ENCODE data around the gene ELOVL5.

ELOVL5 gene

DNA sequence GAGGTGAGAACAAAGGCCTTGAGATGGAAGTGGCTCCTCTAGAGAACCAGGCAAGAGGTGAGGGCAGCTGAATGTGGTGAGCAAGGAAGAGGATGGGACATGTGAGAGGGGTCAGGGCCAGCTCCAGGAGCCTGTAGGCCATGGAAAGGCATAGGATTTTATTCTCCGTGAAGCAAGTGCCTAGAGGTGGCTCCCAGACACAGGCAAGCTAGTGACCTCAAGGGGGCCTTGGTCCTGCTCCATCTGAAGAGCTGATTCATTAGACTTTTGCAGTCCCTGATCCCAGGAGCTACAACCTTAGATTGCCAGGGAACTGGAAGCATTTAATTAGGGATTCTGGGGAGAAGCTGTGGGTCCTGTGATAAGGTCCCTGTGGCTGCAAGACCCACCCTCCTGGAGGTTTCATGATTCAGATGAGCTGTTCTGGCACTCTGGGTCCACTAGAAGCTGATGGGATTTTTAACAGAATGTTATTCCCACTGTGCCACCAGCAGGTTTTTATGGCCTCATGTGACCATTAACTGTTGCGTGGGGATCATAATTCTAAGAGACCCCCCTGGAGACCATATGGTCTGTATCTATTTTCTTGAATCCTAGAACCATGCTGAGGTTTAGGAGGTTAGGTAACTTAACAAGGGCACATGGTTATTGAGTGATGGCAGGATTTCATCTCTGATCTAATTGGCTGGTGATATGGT lies 90.5 kb downstream of the ELOVL5 start:
- no peak for DNase-seq (ENCODE audit: extremely low read depth, low read depth)
- no peak overlapping the region for H3K4me3 ChIP-seq (replicated peaks; ENCODE audit: low read depth, low read length)
- TF ChIP-seq, protein P1, sequence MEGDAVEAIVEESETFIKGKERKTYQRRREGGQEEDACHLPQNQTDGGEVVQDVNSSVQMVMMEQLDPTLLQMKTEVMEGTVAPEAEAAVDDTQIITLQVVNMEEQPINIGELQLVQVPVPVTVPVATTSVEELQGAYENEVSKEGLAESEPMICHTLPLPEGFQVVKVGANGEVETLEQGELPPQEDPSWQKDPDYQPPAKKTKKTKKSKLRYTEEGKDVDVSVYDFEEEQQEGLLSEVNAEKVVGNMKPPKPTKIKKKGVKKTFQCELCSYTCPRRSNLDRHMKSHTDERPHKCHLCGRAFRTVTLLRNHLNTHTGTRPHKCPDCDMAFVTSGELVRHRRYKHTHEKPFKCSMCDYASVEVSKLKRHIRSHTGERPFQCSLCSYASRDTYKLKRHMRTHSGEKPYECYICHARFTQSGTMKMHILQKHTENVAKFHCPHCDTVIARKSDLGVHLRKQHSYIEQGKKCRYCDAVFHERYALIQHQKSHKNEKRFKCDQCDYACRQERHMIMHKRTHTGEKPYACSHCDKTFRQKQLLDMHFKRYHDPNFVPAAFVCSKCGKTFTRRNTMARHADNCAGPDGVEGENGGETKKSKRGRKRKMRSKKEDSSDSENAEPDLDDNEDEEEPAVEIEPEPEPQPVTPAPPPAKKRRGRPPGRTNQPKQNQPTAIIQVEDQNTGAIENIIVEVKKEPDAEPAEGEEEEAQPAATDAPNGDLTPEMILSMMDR (IDR thresholded peaks at IDR 0.05; ENCODE audit: low read depth, low read length, missing control alignments): no peak

DNA sequence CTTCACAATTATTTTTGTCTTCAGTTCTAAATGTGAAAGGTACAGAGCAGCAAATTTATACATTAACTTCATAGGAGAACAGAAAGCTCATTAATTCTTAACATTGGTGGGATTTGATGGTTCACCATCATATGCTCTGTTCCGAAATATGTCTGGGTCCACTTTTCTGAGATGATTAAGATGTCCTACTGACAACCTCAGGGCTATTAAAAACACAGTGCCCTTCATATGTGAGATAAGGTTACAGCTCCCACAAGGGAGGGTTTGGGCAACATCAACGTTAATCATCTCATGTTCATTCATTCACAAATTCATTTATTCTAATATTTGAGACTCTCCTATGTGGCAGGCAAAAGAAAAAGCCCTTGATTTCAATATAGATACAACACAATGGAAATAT lies 91.2 kb downstream of the ELOVL5 start:
- DNase-seq (ENCODE audit: extremely low read depth, low read depth): no peak
- TF ChIP-seq, protein P1 (IDR thresholded peaks at IDR 0.05; ENCODE audit: low read depth, low read length, missing control alignments): no peak
- H3K4me3 ChIP-seq (replicated peaks; ENCODE audit: low read depth, low read length): no peak overlapping the region

DNA sequence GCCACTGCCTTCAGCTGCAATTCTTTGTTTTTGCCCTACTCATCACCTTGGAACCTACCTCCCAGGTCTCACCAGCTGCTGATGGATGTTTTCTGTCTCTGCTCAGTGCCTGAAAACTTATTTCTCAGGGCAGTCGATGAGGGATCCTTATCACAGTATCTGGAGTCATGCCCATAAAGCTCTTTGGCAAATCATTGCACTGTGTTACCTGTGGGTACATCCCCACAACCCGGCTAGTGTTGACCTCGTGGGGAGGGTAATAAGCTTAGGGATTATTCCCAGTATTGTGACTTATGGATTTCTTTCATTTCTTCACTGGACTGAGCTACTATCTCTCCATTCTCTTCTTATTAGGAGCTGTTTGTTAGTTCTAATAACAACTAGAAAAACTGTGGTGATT lies 91.7 kb downstream of the ELOVL5 start:
- DNase-seq (ENCODE audit: extremely low read depth, low read depth): no peak
- H3K4me3 ChIP-seq (replicated peaks; ENCODE audit: low read depth, low read length): no peak overlapping the region
- TF ChIP-seq, protein P1 (IDR thresholded peaks at IDR 0.05; ENCODE audit: low read depth, low read length, missing control alignments): no peak

DNA sequence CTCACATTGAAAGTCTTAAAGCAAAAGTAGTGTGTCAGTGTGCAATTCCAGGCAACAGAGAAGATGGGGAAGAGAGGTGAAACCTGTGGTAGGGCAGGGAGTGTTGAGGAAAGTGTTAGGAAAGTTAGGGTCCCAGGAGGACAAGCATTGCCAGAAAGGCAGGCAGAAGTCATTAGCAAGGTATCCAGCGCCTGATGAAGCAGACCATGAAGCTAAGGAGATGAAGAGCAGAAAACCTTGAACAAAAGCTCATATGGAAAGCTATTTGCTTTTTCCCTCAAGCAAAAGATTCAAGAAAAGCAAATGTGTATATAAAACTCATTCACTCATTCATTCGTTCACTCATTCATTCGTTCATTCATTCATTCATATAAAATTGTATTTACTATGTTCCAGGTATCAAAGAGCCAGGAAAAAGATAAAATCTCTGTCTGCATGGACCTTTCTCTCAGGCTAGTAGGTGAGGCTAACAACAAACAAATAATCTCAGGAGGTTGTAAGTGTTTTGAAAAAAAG lies 96.5 kb downstream of the ELOVL5 start:
- H3K4me3 ChIP-seq (replicated peaks; ENCODE audit: low read depth, low read length): no peak overlapping the region
- TF ChIP-seq, protein P1 (IDR thresholded peaks at IDR 0.05; ENCODE audit: low read depth, low read length, missing control alignments): no peak

DNA sequence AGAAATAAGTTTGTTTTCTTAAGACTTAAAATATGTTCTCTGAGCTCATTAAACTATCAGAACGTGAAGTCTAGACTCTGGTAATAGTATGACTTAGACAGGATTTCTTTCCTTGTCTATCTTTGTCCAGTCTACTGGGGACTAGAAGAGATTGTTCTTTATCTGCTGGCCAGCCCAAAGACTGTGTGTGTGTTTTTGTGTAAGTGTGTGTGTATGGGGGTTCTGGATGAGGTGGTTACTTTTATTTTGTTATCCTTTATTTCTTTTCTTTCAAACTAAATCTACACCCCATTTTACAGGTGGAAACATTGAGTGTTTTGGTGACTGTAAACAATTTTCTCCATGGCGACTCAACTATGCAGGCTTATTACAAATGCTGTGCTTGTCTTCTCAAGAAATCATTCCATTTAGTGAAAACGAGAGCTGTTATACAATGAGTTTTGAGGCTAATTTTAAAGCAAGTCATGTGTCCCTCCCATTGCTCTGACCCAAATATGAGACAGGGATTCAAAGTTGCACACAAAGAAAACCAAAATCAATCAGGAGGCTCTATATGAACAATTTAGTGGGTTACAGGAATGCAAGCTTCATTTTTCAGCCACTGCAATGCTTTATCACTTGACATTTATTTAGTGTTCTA lies 97.6 kb downstream of the ELOVL5 start:
- TF ChIP-seq, protein P1 (IDR thresholded peaks at IDR 0.05; ENCODE audit: low read depth, low read length, missing control alignments): no peak
- DNase-seq (ENCODE audit: extremely low read depth, low read depth): no peak
- no peak overlapping the region for H3K4me3 ChIP-seq (replicated peaks; ENCODE audit: low read depth, low read length)

More for the DNA sequence above, 96.5 kb downstream of the ELOVL5 start:
- DNase-seq (ENCODE audit: extremely low read depth, low read depth): no peak

DNA sequence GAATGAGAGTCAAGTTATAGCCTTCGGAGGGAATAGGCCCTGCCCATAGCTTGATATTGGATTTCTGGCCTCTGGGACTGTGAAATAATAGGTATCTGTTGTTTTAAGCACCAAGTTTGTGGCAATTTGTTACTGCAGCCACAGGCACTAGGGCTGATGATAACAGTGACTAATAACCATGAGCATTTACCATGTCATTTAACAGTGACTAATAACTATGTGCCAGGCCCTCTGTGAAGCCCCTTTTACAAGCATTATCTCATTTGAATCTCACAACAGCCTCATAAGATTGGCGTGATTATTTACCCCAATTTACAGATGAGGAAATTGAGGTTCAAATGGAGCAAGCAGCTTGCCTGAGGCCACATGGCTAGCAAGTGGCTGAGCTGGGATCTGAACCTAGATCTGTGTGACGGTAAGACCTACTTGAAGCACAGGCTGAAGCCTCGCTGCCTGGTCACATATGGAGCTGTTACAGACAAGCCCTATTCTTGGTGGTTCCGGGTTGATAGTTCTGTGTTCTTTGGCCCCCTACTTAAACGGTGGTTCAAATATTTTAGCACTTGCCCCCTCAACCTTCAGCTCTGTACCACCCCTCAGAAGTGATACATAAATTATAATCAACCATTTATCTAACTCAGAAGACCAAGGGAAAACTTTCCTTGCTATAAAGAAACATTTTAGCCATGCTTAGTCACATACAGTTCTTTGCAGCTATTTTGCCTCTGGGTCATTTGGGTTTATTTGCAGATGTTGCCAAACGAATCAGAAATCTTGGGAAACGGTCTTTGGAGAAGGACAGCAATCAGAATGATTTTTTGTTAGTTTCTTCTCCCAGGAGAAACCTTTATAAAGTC lies 98.3 kb downstream of the ELOVL5 start:
- no peak overlapping the region for H3K4me3 ChIP-seq (replicated peaks; ENCODE audit: low read depth, low read length)
- TF ChIP-seq, protein P1 (IDR thresholded peaks at IDR 0.05; ENCODE audit: low read depth, low read length, missing control alignments): no peak
- DNase-seq (ENCODE audit: extremely low read depth, low read depth): no peak
